ENCODE data around the gene HAVCR1.
A peak's percentile ranks its signal among the peaks of the same experiment; 100 is the strongest.
"Not testable (repeated sequence)": the region's sequence is repeated elsewhere in the genome, so short reads cannot be mapped to it uniquely, and the experiment has no call there.

The HAVCR1 gene

GRCh38 chr5:157059093-157059539 lies at the start of gene HAVCR1:
Gene HAVCR1 (minus strand): TSS chr5:157059116. CDS start chr5:157057943, 1,173 bp downstream.
- DNase-seq (ENCODE audit: low read depth), result no peak

GRCh38 chr5:157107508-157107907 lies 48.6 kb upstream of the HAVCR1 start:
- DNase-seq (ENCODE audit: low read depth), result peak; percentile 19

- DNase-seq (ENCODE audit: low read depth), result no peak
These were observed 47.9 kb upstream of the HAVCR1 start for GRCh38 chr5:157106630-157107461.

- no peak for DNase-seq (ENCODE audit: low read depth)
These were observed 41.3 kb upstream of the HAVCR1 start for GRCh38 chr5:157100140-157100679.

- DNase-seq (ENCODE audit: low read depth), result no peak
These were observed 29.6 kb upstream of the HAVCR1 start for GRCh38 chr5:157088342-157088990.

- no peak for DNase-seq (ENCODE audit: low read depth)
These were observed 27.9 kb upstream of the HAVCR1 start for GRCh38 chr5:157086751-157087359.

GRCh38 chr5:157085930-157086329 lies 27.0 kb upstream of the HAVCR1 start:
- no peak for DNase-seq (ENCODE audit: low read depth)

GRCh38 chr5:157080286-157080685 lies 21.4 kb upstream of the HAVCR1 start:
- DNase-seq (ENCODE audit: low read depth), result no peak

- no peak for DNase-seq (ENCODE audit: low read depth)
These were observed 17.6 kb upstream of the HAVCR1 start for GRCh38 chr5:157076558-157076957.

GRCh38 chr5:157072508-157072907 lies 13.6 kb upstream of the HAVCR1 start:
- no peak for DNase-seq (ENCODE audit: low read depth)

GRCh38 chr5:157069949-157070348 lies 11.0 kb upstream of the HAVCR1 start:
- DNase-seq (ENCODE audit: low read depth), result no peak

GRCh38 chr5:157068785-157069184 lies 9.9 kb upstream of the HAVCR1 start:
- no peak for DNase-seq (ENCODE audit: low read depth)

- no peak for DNase-seq (ENCODE audit: low read depth)
These were observed 9.4 kb upstream of the HAVCR1 start for GRCh38 chr5:157068339-157068738.

- no peak for DNase-seq (ENCODE audit: low read depth)
These were observed 8.1 kb upstream of the HAVCR1 start for GRCh38 chr5:157067005-157067404.

- DNase-seq (ENCODE audit: low read depth), result no peak
These were observed 7.2 kb upstream of the HAVCR1 start for GRCh38 chr5:157066080-157066479.

- no peak for DNase-seq (ENCODE audit: low read depth)
These were observed 5.0 kb upstream of the HAVCR1 start for GRCh38 chr5:157063776-157064430.

GRCh38 chr5:157059891-157060290 lies 975 bp upstream of the HAVCR1 start:
- DNase-seq (ENCODE audit: low read depth), result no peak

GRCh38 chr5:157057459-157058370 lies 1.2 kb downstream of the HAVCR1 start:
- no peak for DNase-seq (ENCODE audit: low read depth)

GRCh38 chr5:157056848-157057247 lies 2.1 kb downstream of the HAVCR1 start:
- DNase-seq (ENCODE audit: low read depth), result not testable (repeated sequence)

- no peak for DNase-seq (ENCODE audit: low read depth)
These were observed 7.2 kb downstream of the HAVCR1 start for GRCh38 chr5:157051604-157052245.

GRCh38 chr5:157050050-157050449 lies 8.9 kb downstream of the HAVCR1 start:
- peak; percentile 7 for DNase-seq (ENCODE audit: low read depth)

Measured in amniotic epithelial cell (primary cell).